ENCODE results near the gene KLHDC4. TPM values are rescaled to one million over a fixed set of nuclear protein-coding genes. Genes with fewer than 3 reads are reported as not detected.

Gene KLHDC4
- total RNA-seq, 1 experiment from 2014 or later, result 76.2 TPM

DNA sequence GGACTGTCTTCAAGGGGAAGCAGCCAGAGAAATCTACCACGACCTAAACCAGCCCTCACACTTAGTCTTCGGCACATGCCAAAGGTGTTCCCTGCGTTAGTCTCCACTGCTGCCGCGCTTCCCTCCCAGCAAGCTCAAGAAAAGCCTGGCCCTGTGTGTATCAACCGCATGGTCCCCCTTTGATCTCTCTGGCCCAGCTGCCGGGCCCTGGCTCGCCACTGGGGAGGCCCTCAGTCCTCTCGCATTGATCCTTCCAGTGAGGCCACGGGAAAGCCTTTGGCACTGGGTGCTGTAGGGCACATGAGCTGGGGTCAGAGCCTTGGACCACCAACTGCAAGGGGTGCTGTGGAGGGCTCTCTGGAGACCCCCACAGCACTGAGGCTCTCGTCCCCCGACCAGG, 29.6 kb upstream of the KLHDC4 start:
- H2AK5ac ChIP-seq (ENCODE audit: insufficient read length, low read length), result no peak overlapping the region
- no peak overlapping the region for H3K4ac ChIP-seq (ENCODE audit: low read depth, low read length)
- no peaks in the 10 kb centered on the region for H3K36me3 Mint-ChIP-seq (ENCODE audit: insufficient read depth in 1 of 3, low read depth in 3 of 3)
- H3K23me2 ChIP-seq (ENCODE audit: insufficient read length, low read depth, low read length, poor library complexity, severe bottlenecking), result no peaks in the 10 kb centered on the region
- no peak overlapping the region for H2BK20ac ChIP-seq (ENCODE audit: low read depth, low read length, poor library complexity, severe bottlenecking)
- no peak overlapping the region for H3T11ph ChIP-seq (ENCODE audit: low read length)
- H3K27ac Mint-ChIP-seq, result no peak overlapping the region
- H3K4me1 ChIP-seq (ENCODE audit: insufficient read depth, low read length), result no peaks in the 10 kb centered on the region
- H3K79me2 ChIP-seq (ENCODE audit: insufficient read depth, low read length), result no peaks in the 10 kb centered on the region
- H3K79me1 ChIP-seq (ENCODE audit: insufficient read depth, low read depth, low read length, poor library complexity, severe bottlenecking), result no peaks in the 10 kb centered on the region
- H3K27me3 ChIP-seq (ENCODE audit: insufficient read depth, low read length), result no peaks in the 10 kb centered on the region
- peaks cover 2% of the 10 kb centered on the region for H3K27me3 Mint-ChIP-seq (ENCODE audit: low read depth)
- H3K23ac ChIP-seq (ENCODE audit: insufficient read length, low read depth, low read length), result no peak overlapping the region
- H4K8ac ChIP-seq (replicated peaks; ENCODE audit: insufficient read length, low read depth, low read length), result no peak overlapping the region
- H3K9me3 Mint-ChIP-seq, result no peaks in the 10 kb centered on the region
- TF ChIP-seq, protein P1, sequence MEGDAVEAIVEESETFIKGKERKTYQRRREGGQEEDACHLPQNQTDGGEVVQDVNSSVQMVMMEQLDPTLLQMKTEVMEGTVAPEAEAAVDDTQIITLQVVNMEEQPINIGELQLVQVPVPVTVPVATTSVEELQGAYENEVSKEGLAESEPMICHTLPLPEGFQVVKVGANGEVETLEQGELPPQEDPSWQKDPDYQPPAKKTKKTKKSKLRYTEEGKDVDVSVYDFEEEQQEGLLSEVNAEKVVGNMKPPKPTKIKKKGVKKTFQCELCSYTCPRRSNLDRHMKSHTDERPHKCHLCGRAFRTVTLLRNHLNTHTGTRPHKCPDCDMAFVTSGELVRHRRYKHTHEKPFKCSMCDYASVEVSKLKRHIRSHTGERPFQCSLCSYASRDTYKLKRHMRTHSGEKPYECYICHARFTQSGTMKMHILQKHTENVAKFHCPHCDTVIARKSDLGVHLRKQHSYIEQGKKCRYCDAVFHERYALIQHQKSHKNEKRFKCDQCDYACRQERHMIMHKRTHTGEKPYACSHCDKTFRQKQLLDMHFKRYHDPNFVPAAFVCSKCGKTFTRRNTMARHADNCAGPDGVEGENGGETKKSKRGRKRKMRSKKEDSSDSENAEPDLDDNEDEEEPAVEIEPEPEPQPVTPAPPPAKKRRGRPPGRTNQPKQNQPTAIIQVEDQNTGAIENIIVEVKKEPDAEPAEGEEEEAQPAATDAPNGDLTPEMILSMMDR (conservative IDR thresholded peaks at IDR 0.05), result no peak
- no peak overlapping the region for H4K91ac ChIP-seq (ENCODE audit: insufficient read length, low read depth, low read length)
- H4K20me1 ChIP-seq (ENCODE audit: control insufficient read depth, insufficient read depth, insufficient read length), result no peaks in the 10 kb centered on the region
- H3K14ac ChIP-seq (ENCODE audit: insufficient read depth, low read length), result no peak overlapping the region
- H3K27ac ChIP-seq (ENCODE audit: insufficient read length, low read depth, low read length), result no peak overlapping the region
- no peak overlapping the region for H3K9ac ChIP-seq (ENCODE audit: extremely low read depth, insufficient read length, low read length)
- H2BK120ac ChIP-seq (ENCODE audit: low read depth, low read length, poor library complexity, severe bottlenecking), result no peak overlapping the region
- no peak overlapping the region for H2AFZ ChIP-seq (ENCODE audit: low read length)
- H2BK12ac ChIP-seq (ENCODE audit: insufficient read length, low read depth, low read length), result no peak overlapping the region
- no peak overlapping the region for H3K4me3 Mint-ChIP-seq
- no peak overlapping the region for H4K5ac ChIP-seq (ENCODE audit: insufficient read length, low read depth, low read length)
- no peak for DNase-seq
- no peaks in the 10 kb centered on the region for H3K9me3 ChIP-seq (ENCODE audit: control insufficient read depth, low read depth, low read length)
- no CpG with 5 or more reads among the region's 12 CpGs for WGBS (ENCODE audit: extremely low coverage, insufficient read length, low lambda C conversion rate)
- no peak overlapping the region for H2BK5ac ChIP-seq (ENCODE audit: insufficient read length, low read length)
- no peaks in the 10 kb centered on the region for H3K4me1 Mint-ChIP-seq
- no peak overlapping the region for H3K18ac ChIP-seq (ENCODE audit: insufficient read length, low read depth, low read length)
- H3K4me2 ChIP-seq (ENCODE audit: insufficient read depth, insufficient read length, low read length), result no peak overlapping the region
- H2BK15ac ChIP-seq (ENCODE audit: low read depth, low read length), result no peak overlapping the region
- no peak overlapping the region for H3K56ac ChIP-seq (ENCODE audit: insufficient read length, low read depth, low read length)

All from H9 (cell line).